NCI-H1417 treated with DMSO at 0.1 percent for 48 hours (cell line): Measurements from ENCODE around the gene ST6GALNAC4.
"Not testable (repeated sequence)": the region's sequence is repeated elsewhere in the genome, so short reads cannot be mapped to it uniquely, and the experiment has no call there.

Experiments
- DNase-seq: peaks from one replicate; lab custom pipeline; 2025; lab: John Stamatoyannopoulos, UW

ST6GALNAC4 gene

DNA sequence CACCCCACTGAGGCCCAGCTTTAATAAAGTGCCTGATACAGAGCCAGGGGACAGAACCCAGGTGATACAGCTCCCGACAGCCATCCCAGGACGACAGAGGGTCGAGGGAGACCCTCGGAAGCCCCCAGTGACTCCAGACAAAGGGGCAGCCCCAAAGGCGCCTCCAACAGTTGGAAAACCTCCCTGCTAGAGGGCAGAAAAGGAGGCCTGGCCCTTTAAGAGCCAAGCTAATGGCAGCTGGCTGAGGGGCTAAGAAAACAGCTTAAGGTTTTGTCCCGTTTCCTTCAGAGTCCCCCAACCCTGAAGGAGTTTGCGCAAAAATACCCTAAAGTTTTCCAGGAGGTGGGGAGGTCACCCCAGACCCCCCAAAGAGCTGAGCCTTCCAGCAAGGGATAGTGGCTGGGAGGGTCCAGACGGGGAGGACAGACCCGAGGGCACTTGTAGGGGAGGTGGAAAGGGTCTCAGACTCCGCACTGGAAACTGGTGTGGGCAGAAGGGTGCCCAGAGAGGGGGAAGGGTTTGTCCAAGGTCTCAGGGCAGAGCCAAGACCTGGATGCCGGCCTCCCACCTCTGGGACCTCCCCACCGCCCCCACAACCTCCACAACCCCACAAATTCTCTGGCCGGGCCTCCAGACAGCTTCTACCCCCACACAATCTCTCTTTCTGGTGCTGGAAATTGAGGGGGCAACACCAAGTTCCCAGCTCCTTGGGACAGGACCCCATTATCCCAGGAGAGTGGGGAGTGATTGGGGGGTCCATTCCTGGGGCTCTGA is 31.1 kb downstream of the ST6GALNAC4 start:
- no peak for DNase-seq

DNA sequence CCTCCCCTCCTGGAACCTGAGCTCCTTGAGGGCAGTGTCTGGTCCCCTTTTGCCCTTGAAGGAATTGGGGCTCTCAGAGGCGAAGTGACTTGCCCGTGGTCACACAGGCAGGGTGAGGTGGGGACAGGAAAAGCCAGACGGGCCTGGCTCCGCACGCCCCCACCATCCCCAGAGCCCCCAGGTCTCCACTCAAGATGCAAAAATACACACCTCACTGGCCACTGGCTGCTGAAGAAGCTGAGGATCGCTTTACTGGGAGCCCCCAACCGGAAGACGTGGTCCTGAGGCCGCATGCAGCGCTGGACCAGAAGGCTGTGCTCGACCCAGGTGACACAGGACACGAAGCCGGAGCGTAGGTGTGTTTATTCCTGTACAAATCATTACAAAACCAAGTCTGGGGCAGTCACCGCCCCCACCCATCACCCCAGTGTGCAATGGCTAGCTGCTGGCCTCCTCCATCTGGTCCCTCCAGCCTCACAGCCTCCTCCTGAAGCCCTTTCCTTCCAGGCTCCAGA is 31.8 kb downstream of the ST6GALNAC4 start:
- no peak for DNase-seq

DNA sequence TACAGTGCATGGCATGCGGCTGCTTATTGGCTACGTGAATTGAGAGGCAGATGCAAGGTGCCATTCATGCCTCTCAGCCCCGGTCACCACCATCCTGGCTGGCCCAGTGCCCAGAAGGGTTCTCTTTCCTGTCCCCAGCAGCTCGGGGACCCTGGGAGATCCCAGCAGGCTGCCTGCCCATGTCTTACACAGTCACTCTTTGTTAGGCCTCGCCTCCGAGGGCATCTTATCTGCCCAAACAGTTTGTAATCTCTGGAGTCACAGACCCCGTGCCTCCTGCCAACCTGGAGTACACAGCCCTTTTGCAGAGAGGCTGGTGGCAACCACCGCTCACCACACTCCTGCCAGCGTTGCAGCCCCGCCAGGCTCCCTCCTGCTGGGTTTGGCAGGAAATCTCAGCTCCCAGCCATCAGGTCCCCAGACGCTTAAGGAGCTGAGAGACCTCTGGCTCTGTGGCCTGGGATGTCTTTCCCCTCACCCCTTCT is 32.4 kb downstream of the ST6GALNAC4 start:
- DNase-seq, result no peak

DNA sequence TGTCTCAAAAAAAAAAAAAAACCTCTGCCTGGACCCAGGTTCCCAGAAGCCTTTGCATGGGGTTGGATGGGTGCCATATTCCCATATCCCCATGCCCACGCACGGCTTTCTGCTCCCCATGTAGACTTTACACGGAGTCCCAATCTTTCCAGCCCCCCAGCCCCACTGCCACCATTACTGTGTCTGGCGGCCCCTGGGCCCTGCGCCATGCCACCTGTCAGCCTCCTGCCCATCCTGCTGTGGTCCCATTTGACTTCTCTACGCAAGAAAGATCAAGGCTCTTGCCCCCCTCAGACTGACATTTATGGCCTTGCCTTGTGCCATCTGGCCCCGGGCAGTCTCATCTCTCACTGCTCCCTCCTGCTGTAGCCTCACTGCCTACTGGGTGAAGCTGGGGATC is 32.9 kb downstream of the ST6GALNAC4 start:
- no peak for DNase-seq

DNA sequence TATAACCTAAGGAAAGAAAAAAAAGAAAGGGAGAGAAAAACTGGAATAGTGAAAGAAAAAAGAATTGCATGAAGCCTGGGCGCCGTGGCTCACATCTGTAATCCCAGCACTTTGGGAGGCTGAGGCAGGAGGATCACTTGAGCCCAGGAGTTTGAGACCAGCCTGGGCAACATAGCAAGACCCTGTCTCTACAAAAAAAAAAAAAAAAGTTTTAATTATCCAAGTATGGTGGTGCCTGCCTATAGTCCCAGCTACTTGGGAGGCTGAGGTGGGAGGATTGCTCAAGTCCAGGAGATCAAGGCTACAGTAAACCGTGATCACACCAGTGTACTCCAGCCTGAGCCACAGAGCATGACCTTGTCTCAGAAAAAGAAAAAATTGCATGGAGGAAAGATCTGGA is 35.1 kb downstream of the ST6GALNAC4 start:
- DNase-seq, result not testable (repeated sequence)

DNA sequence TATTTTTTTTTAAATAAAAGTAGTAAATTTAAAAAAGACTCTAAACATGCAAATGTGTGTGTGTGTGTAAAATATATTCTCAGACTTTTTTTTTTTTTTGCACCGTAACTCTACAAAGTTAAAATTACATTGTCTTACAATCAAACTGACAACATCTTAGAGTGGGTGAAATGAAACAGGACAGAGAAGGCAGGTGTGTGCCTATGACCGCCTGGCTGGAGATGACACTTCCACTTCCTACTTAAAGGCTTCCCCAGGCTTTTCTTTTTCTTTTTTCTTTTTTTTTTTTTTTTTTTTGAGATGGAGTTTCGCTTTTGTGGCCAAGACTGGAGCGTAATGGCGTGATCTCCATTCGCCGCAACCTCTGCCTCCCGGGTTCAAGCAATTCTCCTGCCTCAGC is 36.7 kb downstream of the ST6GALNAC4 start:
- no peak for DNase-seq

DNA sequence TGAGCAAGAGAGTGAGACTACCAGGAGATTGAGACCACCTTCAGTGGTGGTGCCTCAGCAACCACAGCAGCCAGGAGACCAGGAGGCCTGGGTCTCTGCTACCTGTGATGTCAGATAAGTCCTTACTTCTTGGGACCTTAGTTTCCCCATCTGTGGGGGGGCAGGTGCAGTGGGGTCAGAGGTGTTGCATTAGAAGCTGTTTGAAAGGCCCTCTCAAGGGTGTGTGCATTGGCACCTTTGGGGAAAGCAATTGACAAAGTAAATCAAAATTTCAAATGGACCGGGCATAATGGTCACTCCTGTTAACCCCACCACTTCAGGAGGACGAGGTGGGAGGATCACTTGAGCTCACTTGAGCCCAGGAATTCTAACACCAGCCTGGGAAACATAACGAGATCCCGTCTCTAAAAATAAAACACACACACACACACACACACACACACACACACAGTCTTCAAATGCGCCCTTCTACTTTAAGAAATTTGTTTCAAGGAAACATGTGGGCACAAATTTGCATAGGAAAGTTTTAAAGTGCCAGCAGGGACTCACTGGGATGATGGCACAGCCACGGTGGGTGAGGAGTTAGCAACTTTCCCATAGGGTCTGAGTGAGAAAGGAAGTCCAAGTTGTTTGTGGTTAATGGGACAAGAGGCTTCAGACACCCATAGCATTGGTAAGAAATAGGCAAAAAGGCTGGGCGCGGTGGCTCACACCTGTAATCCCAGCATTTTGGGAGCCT is 38.0 kb downstream of the ST6GALNAC4 start:
- DNase-seq, result no peak

DNA sequence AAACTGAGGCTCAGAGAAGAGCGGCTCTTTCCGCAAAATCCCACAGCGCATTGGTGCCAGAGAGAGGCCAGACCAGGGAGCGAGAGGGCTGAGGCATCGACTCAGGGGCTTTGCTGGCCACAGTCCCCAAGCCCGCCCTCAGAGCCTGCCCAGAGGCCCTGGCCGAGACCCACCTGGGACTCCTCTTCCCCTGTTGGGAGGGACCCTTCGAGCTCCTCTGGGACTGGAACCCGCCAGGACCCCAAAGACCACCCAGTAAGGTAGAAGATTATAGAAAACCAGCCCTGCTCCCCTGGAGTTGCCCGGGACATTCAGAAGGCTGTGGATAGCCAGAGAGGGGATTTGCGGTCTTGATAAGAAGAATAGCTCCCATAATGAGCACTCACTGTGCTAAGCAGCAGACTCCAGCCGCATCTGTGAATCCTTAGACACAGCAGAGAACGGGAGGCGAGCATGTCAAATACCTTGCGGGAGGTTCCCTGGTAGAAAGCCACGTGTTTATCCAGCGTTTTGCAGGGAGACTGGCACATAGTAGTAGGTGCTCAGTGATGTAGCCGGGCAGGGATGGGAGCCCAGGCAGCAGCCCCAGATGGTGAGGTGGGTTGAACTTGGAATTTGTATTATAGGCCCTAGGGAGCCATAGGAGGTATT is 38.7 kb downstream of the ST6GALNAC4 start:
- no peak for DNase-seq

DNA sequence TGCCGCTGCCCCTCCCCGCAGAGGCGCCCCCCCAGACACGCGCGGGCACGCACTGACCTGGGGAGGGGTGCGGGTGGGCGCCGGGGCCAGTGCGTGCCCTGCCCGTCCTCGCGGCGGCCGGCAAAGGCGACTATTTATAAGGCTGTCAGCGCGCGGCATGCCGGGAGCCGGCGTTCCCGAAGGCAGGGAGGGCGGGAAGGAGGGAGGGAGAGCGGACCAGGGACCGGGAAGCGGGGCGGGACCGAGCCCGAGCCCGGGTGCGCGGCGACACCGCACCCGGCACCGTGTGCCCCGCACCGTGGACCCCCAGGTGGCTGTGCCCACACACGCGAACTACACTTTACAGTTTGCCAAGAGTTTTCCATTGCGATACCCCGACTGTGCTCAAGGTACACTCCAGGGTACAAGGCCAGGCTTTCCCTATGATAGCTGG is 39.3 kb downstream of the ST6GALNAC4 start, which contains the start of gene AK1:
Gene AK1 (minus strand): TSS at position 110 of the 433 bp plus-strand sequence. CDS start 3,058 bp downstream, outside the sequence.
- peak; percentile 6 for DNase-seq

DNA sequence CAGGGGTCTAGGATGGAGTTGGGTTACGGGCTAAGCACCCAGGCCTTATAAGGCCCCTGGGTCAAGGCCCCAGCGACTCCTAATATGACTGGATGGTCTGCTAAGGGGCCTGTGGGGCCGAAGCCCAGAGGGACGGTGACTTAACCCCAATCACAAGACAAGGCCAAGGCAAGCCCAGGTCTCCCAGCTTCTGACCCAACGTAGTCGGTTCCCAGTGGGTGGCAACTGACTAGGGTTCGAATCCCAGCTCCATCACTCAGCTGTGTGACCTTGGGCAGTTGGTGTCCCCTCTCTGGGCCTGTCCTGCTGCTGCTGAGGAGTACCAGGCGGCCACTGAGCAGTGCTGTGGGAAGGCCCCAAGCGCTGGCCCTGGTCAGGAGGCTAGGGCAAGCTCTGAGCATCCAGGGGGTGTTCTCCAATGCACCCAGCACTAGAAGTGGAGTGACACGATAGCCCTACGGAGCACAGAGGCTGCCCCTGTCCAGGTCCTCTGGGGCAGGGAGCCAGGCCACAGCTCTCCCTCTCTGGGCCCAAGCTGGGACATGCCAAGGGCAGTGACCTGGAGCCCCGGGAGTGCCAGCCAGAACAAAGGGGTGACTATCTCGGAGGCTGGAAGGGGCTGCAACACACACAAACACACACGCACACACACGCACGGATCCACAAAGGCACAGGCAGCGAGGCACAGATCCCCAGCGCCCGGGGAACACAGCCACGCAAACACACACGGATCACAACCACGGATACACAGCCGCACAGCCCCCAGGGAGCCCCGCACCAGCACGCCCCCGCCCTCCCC is 39.9 kb downstream of the ST6GALNAC4 start:
- no peak for DNase-seq

DNA sequence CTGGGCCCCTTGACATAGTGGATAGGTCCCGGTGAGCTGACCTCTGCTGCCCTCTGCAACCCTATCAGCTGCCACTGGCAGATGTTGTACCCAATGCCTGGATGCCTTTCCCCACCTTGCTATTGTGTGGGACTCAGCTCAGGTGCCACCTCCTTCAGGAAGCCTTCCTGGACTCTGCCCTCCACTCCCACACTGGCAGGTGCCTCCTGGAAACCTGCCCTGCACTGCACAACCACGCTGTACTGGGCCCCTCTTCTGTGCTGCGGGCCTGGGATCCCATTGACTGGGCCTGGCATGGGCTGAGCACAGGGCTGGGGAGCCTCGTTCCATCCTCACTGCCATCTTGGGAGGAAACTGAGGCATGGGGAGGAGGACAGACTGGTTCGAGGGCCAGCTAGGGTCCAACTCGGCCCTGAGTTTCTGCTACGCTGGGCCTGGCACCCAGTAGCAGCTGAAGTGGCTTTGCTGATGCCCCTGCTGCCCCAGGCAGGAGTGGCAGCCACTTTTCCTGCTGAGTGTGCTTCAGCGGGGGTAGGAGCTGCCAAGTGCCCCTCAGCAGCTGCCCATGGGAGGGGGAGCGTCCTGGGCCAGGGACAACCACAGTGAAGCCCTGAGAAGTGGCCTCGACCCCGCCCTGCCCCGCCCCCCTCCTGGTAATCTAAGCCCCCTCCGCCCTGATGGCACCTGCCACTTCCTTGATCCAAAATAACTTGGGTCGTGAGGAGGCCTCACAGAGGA is 40.6 kb downstream of the ST6GALNAC4 start:
- DNase-seq, result no peak

DNA sequence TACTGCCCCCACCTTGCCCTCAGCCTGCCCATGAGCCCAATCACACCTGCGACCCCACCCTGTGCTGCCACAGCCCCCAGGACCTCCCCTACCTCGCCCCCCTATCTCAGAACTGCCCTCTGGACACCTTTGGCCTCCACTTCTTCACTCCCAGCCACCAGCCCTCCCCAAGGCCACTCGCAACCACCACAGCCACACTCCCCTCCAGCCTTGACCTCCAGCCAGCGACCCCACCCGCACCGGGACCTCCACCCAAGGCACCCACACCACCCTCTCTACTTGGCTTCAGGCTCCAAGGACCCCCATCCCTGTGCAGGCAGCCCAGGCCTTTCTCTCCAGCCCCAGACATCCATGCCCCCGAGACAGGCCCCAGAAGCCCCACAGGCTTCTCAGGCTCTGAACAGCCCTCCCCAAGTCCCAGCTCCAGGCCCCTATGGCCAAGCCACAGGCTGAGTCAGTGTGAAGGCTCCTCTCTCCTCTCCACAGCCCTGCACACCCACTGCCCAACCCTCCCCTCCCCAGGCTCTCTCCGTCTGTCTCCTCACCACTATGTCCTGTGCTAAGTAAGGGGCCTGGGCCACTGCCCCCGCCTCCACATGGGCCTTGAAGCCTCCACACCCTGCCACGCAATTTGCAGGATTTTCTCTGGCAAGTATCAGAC is 41.4 kb downstream of the ST6GALNAC4 start:
- DNase-seq, result no peak

DNA sequence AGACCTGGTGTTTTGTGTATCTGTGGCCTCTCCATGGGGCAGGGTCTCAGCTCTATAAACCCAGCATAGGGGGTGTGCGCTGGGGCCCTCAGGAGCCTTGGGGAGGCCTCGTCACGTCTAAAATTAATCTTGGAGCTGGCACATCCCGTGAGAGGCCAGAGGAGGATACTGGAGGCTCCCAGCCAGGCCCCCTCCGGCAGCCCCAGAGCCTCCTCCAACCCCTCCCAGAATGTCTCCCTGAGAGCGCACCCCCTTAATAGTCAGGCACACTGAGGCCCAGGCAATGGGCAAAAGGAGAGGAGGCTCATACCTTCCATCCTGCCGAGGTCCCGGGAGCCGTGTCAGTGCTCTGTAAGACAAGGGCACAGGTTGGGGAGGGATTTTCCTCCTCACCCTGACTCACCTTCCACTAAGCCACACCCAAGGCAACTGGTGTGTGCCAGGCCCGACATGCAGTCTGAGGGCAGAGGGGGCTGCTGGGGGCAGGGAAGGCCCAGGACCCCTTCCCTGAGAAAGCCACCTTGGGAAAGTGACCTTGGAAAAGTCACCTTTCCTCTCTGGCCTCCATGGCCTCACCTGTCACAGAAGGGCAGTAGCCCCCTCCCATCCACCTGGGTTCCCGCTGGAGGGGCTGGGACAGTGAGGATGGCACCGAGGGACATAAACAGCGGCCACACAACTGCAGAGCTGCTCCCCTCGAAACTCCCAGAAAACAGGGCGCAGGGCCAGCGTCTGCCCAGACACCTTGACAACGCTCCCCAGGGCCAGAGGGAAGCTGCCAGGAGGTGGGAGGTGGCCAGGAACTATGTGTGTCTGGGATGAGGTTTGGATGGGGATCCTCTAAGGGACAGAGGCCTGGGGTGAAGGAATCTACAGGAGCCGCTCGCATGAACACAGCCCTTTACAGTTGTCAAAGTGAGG is 42.3 kb downstream of the ST6GALNAC4 start:
- no peak for DNase-seq

DNA sequence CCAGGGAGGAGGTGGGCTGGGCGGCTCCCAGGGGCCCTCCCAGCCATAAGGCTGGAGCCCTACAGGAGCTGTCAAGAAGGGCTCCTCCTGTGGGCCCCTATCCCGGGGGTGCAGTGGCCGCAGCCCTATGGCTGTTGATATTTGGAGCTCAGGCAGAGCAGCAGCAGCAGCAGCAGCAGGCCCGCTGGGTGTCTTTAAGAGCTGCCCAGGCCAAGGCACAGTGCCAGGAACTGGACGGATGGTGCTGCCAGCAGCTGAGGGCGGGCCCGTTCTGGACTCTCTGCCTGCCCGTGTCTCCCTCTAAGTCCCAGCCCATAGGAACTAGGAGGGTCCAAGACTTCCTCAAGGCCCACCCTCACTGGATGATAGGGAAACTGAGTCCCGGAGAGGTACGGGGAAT is 43.0 kb downstream of the ST6GALNAC4 start:
- no peak for DNase-seq

DNA sequence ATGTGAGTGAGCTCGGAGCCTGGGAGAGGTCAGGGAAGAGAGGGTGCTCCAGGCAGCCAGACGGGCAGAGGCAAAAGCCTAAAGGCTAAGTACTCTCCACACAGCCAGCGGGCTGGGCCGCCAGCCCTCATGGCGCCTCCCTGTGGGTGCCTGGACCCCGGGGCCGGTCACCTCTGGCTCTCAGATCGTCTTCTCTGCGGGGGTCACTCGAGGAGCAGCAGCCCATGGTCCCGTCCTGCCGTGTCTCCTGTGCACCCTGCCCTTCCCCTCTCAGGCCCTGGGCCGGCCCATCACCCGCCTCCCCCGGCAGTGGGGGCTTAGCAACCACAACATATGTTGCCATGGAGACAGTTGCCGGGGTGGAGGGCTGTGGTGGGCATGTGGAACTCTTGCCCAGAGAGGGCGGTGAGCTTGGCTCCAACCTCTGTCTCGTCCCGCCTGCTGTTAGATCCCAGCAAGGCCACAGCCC is 43.6 kb downstream of the ST6GALNAC4 start:
- DNase-seq, result no peak

DNA sequence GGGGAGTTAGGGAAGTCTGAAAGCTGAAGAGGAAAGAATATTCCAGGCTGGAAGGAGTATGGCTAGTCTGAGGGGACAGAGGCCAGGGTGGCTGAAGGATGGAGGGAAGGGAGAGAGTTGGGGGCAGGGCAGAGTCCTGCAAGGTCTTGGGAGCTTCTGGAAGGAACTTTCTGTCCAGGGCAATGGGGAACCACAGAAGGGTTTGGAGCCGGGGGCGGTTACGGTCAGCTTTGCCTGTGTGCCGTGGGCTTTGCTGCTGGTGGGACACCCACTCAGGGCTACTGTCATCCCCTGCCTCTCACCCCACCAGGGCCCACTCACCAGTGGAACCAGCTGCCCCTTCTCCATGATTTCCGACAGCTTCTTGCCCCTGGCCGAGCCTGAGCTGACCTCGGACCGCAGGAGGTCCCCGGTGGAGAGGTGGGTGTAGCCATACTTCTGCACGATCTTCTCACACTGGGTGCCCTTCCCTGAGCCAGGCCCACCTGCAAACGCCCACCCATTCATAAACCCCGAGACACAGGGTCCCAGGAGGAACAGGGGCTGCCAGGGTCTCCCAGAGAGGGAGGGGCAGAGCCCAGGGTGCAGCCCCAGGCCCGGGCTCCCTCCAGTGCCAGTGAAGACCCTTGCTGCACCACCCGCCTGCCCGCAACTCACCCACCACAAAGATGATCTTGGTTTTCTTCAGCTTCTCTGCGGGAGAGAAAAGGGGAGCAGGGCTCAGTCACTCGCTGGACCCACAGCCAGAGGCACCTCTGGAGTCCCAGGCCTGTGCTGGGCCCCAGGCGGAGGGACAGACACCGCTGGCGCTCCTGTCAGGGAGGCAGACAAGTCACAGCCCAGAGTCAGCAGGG is 44.2 kb downstream of the ST6GALNAC4 start:
- DNase-seq, result no peak

DNA sequence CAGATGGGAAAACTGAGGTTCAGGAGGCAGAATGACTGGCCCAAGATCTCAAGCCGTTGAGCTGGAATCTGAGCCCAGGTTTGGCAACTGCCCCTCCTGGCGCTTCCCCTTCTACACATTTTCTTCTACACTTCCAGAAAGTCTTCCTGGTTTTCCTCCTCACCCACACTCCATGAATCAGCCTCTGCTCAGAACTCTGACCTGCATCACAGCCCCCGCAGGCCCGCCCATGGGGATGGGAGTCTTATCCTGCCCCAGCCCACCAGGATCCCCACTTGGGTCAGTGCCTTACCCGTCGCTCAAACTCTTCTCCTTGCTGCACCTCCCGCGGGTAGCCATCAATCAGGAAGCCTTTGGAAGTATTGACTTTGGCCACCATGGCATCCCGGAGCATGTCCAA is 45.3 kb downstream of the ST6GALNAC4 start:
- DNase-seq, result no peak

DNA sequence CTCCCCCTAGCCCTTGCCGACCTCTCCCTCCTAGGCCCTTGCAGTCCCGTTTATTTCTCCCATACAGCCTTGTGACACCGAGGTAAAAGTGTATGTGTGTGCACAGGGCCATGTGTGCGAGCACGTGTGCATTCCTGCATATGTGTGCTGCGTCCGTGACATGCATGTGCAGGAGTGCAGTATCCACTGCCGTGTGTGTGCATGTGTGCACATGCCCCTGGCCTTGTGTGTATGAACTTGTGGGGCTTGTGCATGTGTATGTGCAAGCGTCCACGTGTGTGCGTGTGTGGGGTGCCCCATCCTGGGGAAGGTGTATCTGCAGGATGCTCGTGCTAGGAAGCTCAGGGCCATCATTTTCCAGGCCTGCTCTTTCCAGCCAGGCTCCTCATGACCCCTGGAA is 46.0 kb downstream of the ST6GALNAC4 start:
- DNase-seq, result no peak
